ENCODE data around the gene OLAH.

GRCh38 chr10:15053061-15053460 lies 9.3 kb downstream of the OLAH start:
- TF ChIP-seq EZH2 (IDR thresholded peaks at IDR 0.05; ENCODE audit: insufficient read depth, poor library complexity, severe bottlenecking) (no peak), EZH2phosphoT487 (IDR thresholded peaks at IDR 0.05; ENCODE audit: insufficient read depth, low read depth) (no peak)

Measured in GM23248 (cell line).